Measurements from ENCODE around the gene PFKFB2.

GRCh38 chr1:207067665-207068064 lies 14.6 kb downstream of the PFKFB2 start:
- TF ChIP-seq, protein P1, sequence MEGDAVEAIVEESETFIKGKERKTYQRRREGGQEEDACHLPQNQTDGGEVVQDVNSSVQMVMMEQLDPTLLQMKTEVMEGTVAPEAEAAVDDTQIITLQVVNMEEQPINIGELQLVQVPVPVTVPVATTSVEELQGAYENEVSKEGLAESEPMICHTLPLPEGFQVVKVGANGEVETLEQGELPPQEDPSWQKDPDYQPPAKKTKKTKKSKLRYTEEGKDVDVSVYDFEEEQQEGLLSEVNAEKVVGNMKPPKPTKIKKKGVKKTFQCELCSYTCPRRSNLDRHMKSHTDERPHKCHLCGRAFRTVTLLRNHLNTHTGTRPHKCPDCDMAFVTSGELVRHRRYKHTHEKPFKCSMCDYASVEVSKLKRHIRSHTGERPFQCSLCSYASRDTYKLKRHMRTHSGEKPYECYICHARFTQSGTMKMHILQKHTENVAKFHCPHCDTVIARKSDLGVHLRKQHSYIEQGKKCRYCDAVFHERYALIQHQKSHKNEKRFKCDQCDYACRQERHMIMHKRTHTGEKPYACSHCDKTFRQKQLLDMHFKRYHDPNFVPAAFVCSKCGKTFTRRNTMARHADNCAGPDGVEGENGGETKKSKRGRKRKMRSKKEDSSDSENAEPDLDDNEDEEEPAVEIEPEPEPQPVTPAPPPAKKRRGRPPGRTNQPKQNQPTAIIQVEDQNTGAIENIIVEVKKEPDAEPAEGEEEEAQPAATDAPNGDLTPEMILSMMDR (IDR thresholded peaks at IDR 0.05): no peak
- TF ChIP-seq EZH2 (IDR thresholded peaks at IDR 0.05; ENCODE audit: borderline replicate concordance, insufficient read depth, low read depth, low read length, poor library complexity, severe bottlenecking): no peak

Data from B cell (primary cell).